ENCODE results near the gene ARMC6. TPM values are rescaled to one million over a fixed set of nuclear protein-coding genes. Genes with fewer than 3 reads are reported as not detected.

The ARMC6 gene
- total RNA-seq, 6 experiments from 2014 or later = 30.2 to 41.7 (median 32.5) TPM

DNA sequence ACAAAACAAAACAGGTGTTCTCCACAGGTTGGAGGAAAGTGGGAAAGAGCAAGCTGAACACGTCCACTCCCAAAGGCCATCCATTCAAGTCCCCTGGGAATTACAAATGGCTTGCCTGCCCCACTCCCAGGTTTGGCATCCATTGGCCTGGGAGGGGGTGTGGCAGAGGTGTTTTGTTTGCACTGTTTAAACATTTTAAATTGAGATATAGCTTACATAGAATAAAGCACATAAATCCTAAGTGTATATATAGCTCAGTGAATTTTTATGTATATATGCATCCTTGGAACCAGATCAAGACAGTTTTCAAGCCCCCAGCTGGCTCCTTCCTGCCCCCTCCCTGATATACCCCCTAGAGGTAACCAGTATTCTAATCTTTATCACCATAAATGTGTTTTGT lies 43.1 kb downstream of the ARMC6 start:
- Mint-ChIP-seq H3K9me3 (no peaks in the 10 kb centered on the region), H3K36me3 (ENCODE audit: low read depth) (no peaks in the 10 kb centered on the region; the same call in 1 of the 2 replicates), H3K27me3 (ENCODE audit: insufficient read depth) (no peaks in the 10 kb centered on the region; the same call in 1 of the 2 replicates), H3K4me1 (ENCODE audit: low read depth) (no peaks in the 10 kb centered on the region), H3K27ac (no peak overlapping the region), H3K4me3 (no peak overlapping the region)
- TF ChIP-seq, protein P1, sequence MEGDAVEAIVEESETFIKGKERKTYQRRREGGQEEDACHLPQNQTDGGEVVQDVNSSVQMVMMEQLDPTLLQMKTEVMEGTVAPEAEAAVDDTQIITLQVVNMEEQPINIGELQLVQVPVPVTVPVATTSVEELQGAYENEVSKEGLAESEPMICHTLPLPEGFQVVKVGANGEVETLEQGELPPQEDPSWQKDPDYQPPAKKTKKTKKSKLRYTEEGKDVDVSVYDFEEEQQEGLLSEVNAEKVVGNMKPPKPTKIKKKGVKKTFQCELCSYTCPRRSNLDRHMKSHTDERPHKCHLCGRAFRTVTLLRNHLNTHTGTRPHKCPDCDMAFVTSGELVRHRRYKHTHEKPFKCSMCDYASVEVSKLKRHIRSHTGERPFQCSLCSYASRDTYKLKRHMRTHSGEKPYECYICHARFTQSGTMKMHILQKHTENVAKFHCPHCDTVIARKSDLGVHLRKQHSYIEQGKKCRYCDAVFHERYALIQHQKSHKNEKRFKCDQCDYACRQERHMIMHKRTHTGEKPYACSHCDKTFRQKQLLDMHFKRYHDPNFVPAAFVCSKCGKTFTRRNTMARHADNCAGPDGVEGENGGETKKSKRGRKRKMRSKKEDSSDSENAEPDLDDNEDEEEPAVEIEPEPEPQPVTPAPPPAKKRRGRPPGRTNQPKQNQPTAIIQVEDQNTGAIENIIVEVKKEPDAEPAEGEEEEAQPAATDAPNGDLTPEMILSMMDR (IDR thresholded peaks at IDR 0.05) = no peak
- DNase-seq = no peak

DNA sequence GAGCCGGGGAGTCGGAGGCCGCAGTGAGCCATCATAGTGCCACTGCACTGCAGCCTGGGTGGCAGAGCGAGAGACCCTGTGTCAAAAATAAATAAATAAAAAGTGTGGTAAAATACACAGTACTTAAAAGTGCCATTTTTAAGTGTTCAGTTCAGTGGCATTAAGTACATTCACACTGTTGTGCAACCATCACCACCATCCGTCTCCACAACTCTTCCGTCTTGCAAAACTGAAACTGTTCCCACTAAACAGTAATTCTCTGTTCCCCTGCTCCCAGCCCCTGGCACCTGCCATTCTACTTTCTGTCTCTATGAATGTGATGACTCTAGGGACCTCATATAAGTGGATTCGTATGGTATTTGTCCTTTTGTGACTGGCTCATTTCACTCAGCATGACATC lies 43.7 kb downstream of the ARMC6 start:
- H3K4me1 Mint-ChIP-seq (ENCODE audit: low read depth) = no peaks in the 10 kb centered on the region
- no peak for DNase-seq
- TF ChIP-seq, protein P1 (IDR thresholded peaks at IDR 0.05) = no peak
- H3K36me3 Mint-ChIP-seq (ENCODE audit: low read depth) = no peaks in the 10 kb centered on the region; the same call in 1 of the 2 replicates
- H3K9me3 Mint-ChIP-seq = no peaks in the 10 kb centered on the region
- no peaks in the 10 kb centered on the region; the same call in 1 of the 2 replicates for H3K27me3 Mint-ChIP-seq (ENCODE audit: insufficient read depth)
- no peak overlapping the region for H3K4me3 Mint-ChIP-seq
- H3K27ac Mint-ChIP-seq = no peak overlapping the region

DNA sequence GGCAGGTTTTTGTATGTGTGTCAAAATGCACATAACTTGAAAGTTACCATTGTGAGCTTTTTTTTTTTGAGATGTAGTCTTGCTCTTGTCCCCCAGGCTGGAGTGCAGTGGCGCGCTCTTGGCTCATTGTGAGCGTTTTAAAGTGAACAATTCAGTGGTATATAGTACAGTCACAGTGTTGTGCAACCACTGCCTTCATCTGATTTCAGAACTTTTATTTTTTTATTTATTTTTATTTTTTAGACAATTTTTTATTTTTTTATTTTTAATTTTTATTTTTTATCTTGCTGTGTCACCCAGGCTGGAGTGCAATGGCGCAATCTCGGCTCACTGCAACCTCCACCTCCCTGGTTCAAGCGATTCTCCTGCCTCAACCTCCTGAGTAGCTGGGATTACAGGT lies 45.4 kb downstream of the ARMC6 start:
- no peak for DNase-seq
- no peaks in the 10 kb centered on the region for H3K9me3 Mint-ChIP-seq
- TF ChIP-seq, protein P1 (IDR thresholded peaks at IDR 0.05) = no peak

DNA sequence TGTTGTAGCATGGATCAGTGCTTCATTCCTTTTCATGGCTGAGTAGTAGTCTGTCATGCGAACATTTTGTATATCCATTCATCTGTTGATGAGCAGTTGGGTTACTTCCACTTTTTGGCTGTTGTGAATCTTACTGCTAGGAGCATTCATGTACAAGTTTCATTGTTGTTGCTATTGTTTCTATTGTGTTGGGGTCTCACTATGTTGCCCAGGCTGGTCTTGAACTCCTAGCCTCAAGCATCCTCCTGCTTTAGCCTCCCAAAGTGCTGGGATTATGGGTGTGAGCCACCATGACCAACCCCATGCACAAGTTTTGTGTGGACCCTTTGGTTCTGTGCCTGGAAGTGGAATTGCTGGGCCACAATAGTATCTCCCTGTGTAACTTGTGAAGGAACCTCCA lies 46.2 kb downstream of the ARMC6 start:
- Mint-ChIP-seq H3K27me3 (ENCODE audit: insufficient read depth) (no peaks in the 10 kb centered on the region), H3K4me3 (no peak overlapping the region), H3K9me3 (no peaks in the 10 kb centered on the region), H3K36me3 (ENCODE audit: low read depth) (no peaks in the 10 kb centered on the region; the same call in 1 of the 2 replicates), H3K27ac (no peak overlapping the region), H3K4me1 (ENCODE audit: low read depth) (no peaks in the 10 kb centered on the region)
- TF ChIP-seq, protein P1 (IDR thresholded peaks at IDR 0.05) = no peak
- no peak for DNase-seq

More for the DNA sequence above, 45.4 kb downstream of the ARMC6 start:
- Mint-ChIP-seq H3K4me1 (ENCODE audit: low read depth) (no peaks in the 10 kb centered on the region), H3K4me3 (no peak overlapping the region), H3K36me3 (ENCODE audit: low read depth) (no peaks in the 10 kb centered on the region; the same call in 1 of the 2 replicates), H3K27me3 (ENCODE audit: insufficient read depth) (no peaks in the 10 kb centered on the region), H3K27ac (no peak overlapping the region)

DNA sequence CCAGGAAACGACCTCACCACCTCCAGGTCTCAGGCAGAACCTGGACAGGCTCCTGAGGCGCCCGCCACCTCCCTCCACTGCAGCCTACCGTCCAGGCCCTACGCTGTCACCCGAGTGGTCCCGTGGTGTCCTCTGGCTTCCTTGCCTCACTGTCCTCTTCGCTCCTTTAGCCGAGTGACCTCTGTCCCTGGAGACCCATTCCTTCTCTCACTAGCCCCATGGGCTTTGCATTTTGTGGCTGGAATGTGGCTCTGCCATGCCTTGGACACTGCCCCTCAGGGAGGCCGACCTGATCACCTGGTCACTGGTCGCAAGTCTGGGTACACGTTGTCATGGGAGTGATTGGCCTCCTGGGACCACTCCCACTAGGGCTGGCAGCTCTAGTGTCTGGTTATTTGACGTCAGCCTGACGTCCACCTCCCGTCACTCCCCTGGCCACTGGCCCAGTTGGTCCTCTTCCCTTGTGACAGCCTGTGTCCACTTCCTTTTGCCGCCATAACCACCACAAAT lies 48.3 kb downstream of the ARMC6 start:
- H3K27ac Mint-ChIP-seq = no peak overlapping the region
- no peak overlapping the region for H3K4me3 Mint-ChIP-seq
- TF ChIP-seq, protein P1 (IDR thresholded peaks at IDR 0.05) = no peak
- no peaks in the 10 kb centered on the region for H3K27me3 Mint-ChIP-seq (ENCODE audit: insufficient read depth)
- H3K4me1 Mint-ChIP-seq (ENCODE audit: low read depth) = no peaks in the 10 kb centered on the region
- DNase-seq = no peak
- no peaks in the 10 kb centered on the region for H3K9me3 Mint-ChIP-seq
- H3K36me3 Mint-ChIP-seq (ENCODE audit: low read depth) = no peaks in the 10 kb centered on the region; the same call in 1 of the 2 replicates

Data from HFFc6 (cell line).